Measurements from ENCODE around the gene TBC1D21. TPM values are rescaled to one million over a fixed set of nuclear protein-coding genes. Genes with fewer than 3 reads are reported as not detected.

The TBC1D21 gene
- total and polyA plus RNA-seq, 9 of the 15 experiments (the other 6 are each of a cell fraction or from before 2014, with no cell fraction given): not detected

DNA sequence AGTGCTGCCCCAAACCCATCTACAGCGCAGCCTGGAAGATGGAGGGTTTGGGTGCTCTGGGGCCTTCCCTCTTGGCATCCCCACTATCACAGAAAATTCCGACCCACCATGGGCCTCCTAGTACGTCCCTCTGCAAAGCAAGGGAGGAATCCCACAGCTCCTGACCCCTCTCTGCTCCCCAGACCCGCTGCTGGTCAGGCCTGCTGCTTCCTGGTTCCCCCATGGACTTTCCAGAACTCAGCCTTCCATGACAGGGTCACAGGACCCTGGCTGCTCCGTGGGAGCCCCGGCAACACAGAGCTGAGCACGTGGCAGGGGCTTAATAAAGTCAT is 49.8 kb downstream of the TBC1D21 start:
- Histone ChIP-seq H3K36me3 (ENCODE audit: control insufficient read depth, insufficient read depth, low read length) (no peaks in the 10 kb centered on the region), H4K20me1 (replicated peaks; ENCODE audit: control insufficient read depth, insufficient read depth, low read length) (no peaks in the 10 kb centered on the region), H3K4me3 (no peak overlapping the region), H3K9me1 (ENCODE audit: control insufficient read depth, insufficient read depth, low read length) (no peaks in the 10 kb centered on the region), H2AFZ (ENCODE audit: low read depth, low read length) (no peak overlapping the region), H3K9me3 (replicated peaks; ENCODE audit: control insufficient read depth, insufficient read depth, low read depth, low read length) (no peaks in the 10 kb centered on the region), H3K4me1 (replicated peaks in 1 of 2; ENCODE audit: control insufficient read depth in 2 of 2, insufficient read depth in 2 of 2, low read length in 2 of 2) (peaks cover 0 to 26% of the 10 kb centered on the region in 2 experiments; a peak in 4 of 5 replicates), H3K79me2 (ENCODE audit: control insufficient read depth, insufficient read depth, low read length) (no peaks in the 10 kb centered on the region), H3K27ac (ENCODE audit: extremely low read depth, low read depth, low read length) (no peak overlapping the region), H3K27me3 (ENCODE audit: control insufficient read depth in 2 of 2, insufficient read depth in 2 of 2, low read length in 2 of 2) (peaks cover 0 to 32% of the 10 kb centered on the region in 2 experiments; a peak in 2 of 5 replicates), H3K4me2 (ENCODE audit: insufficient read depth, low read length) (no peak overlapping the region), H3K9ac (ENCODE audit: insufficient read depth in 1 of 2, low read depth in 2 of 2, low read length in 2 of 2) (no peak overlapping the region)
- no TSS peak for BruUV-seq (replicated peaks)
- no peak for FAIRE-seq
- intact Hi-C loops (cut with micrococcal nuclease) (no loop called here), in situ Hi-C loops (cut with MboI) (no loop called here)
- 16% methylated on average over 7 of the region's 7 CpGs for WGBS (ENCODE audit: insufficient coverage, low coverage, missing lambda C conversion rate)
- TF ChIP-seq NCOR1 (IDR thresholded peaks at IDR 0.05) (no peak), ZNF766 (CRISPR knock-in tag; conservative IDR thresholded peaks at IDR 0.05) (no peak), ZNF76 (CRISPR knock-in tag; IDR thresholded peaks at IDR 0.05; ENCODE audit: borderline replicate concordance) (no peak), CXXC5 (CRISPR knock-in tag; IDR thresholded peaks at IDR 0.05) (no peak), ZNF77 (CRISPR knock-in tag; IDR thresholded peaks at IDR 0.05) (no peak)
- TF ChIP-seq, protein P1, sequence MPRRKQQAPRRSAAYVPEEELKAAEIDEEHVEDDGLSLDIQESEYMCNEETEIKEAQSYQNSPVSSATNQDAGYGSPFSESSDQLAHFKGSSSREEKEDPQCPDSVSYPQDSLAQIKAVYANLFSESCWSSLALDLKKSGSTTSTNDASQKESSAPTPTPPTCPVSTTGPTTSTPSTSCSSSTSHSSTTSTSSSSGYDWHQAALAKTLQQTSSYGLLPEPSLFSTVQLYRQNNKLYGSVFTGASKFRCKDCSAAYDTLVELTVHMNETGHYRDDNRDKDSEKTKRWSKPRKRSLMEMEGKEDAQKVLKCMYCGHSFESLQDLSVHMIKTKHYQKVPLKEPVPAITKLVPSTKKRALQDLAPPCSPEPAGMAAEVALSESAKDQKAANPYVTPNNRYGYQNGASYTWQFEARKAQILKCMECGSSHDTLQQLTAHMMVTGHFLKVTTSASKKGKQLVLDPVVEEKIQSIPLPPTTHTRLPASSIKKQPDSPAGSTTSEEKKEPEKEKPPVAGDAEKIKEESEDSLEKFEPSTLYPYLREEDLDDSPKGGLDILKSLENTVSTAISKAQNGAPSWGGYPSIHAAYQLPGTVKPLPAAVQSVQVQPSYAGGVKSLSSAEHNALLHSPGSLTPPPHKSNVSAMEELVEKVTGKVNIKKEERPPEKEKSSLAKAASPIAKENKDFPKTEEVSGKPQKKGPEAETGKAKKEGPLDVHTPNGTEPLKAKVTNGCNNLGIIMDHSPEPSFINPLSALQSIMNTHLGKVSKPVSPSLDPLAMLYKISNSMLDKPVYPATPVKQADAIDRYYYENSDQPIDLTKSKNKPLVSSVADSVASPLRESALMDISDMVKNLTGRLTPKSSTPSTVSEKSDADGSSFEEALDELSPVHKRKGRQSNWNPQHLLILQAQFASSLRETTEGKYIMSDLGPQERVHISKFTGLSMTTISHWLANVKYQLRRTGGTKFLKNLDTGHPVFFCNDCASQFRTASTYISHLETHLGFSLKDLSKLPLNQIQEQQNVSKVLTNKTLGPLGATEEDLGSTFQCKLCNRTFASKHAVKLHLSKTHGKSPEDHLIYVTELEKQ (CRISPR knock-in tag; IDR thresholded peaks at IDR 0.05): no peak
- TF ChIP-seq, protein P2, sequence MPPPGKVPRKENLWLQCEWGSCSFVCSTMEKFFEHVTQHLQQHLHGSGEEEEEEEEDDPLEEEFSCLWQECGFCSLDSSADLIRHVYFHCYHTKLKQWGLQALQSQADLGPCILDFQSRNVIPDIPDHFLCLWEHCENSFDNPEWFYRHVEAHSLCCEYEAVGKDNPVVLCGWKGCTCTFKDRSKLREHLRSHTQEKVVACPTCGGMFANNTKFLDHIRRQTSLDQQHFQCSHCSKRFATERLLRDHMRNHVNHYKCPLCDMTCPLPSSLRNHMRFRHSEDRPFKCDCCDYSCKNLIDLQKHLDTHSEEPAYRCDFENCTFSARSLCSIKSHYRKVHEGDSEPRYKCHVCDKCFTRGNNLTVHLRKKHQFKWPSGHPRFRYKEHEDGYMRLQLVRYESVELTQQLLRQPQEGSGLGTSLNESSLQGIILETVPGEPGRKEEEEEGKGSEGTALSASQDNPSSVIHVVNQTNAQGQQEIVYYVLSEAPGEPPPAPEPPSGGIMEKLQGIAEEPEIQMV (tag; conservative IDR thresholded peaks at IDR 0.05; ENCODE audit: low read depth): no peak
- no peak for DNase-seq (ENCODE audit: extremely low read depth in 1 of 4, low spot score in 3 of 4)
- ChIA-PET CTCF (ENCODE audit: low intra/inter-chr PET ratio) (no interaction called here), POLR2A (interaction anchor here (0.7 to 1.8 kb wide), 4 partner anchors 12 to 100 kb away, joined by 3 to 7 read pairs (median 3); no protein-coding TSS in a partner anchor)
- no peak for ATAC-seq

Measured in K562 (cell line).